ENCODE results near the gene GNS. TPM values are rescaled to one million over a fixed set of nuclear protein-coding genes. Genes with fewer than 3 reads are reported as not detected.

GNS gene
- polyA plus RNA-seq, 1 donor from 2014 or later: 39.0 TPM

- no peak overlapping the region for H3K9ac ChIP-seq (ENCODE audit: low read length)
- H3K4me2 ChIP-seq (ENCODE audit: low read length): no peak overlapping the region
- H3K9me2 ChIP-seq (ENCODE audit: insufficient read depth, low read length): no peaks in the 10 kb centered on the region
- no peaks in the 10 kb centered on the region for H3K36me3 ChIP-seq (ENCODE audit: insufficient read depth, low read length)
- no peak overlapping the region for H3K4me3 ChIP-seq (ENCODE audit: low read length)
- H3K27me3 ChIP-seq (ENCODE audit: insufficient read depth, low read depth, low read length): no peaks in the 10 kb centered on the region
- no peak overlapping the region for H3K27ac ChIP-seq (ENCODE audit: low read length)
- H3F3A ChIP-seq (ENCODE audit: insufficient read depth, low read length, poor library complexity, severe bottlenecking): no peaks in the 10 kb centered on the region
- H4K20me1 ChIP-seq (ENCODE audit: insufficient read depth): no peaks in the 10 kb centered on the region
- peak; percentile 81 for TF ChIP-seq SMC3 (conservative IDR thresholded peaks at IDR 0.05; ENCODE audit: poor library complexity)
- TF ChIP-seq MXI1 (conservative IDR thresholded peaks at IDR 0.05; ENCODE audit: poor library complexity, severe bottlenecking): no peak
- TF ChIP-seq RAD21 (conservative IDR thresholded peaks at IDR 0.05): peak; percentile 84
- peak; percentile 82 for TF ChIP-seq CTCF (IDR thresholded peaks at IDR 0.05; ENCODE audit: poor library complexity, severe bottlenecking)
- TF ChIP-seq POLR2AphosphoS5 (IDR thresholded peaks at IDR 0.05): no peak
- no peak for TF ChIP-seq EP300 (conservative IDR thresholded peaks at IDR 0.05; ENCODE audit: poor library complexity, severe bottlenecking)
- H2AFZ ChIP-seq (ENCODE audit: low read depth, low read length): no peak overlapping the region
- no peaks in the 10 kb centered on the region for H3K79me2 ChIP-seq (replicated peaks; ENCODE audit: insufficient read depth, low read length)
- no peaks in the 10 kb centered on the region for H3K9me3 ChIP-seq (ENCODE audit: low read length)
These were observed 63.0 kb downstream of the GNS start for GRCh38 chr12:64696080-64696741.

- no peaks in the 10 kb centered on the region for H3K9me2 ChIP-seq (ENCODE audit: insufficient read depth, low read length)
- H3K4me2 ChIP-seq (ENCODE audit: low read length): no peak overlapping the region
- no peak for TF ChIP-seq CTCF (IDR thresholded peaks at IDR 0.05; ENCODE audit: poor library complexity, severe bottlenecking)
- no peak for TF ChIP-seq MXI1 (conservative IDR thresholded peaks at IDR 0.05; ENCODE audit: poor library complexity, severe bottlenecking)
- TF ChIP-seq POLR2AphosphoS5 (IDR thresholded peaks at IDR 0.05): no peak
- TF ChIP-seq EP300 (conservative IDR thresholded peaks at IDR 0.05; ENCODE audit: poor library complexity, severe bottlenecking): no peak
- TF ChIP-seq TAF1 (IDR thresholded peaks at IDR 0.05; ENCODE audit: low read depth): no peak
- TF ChIP-seq REST (IDR thresholded peaks at IDR 0.05; ENCODE audit: borderline replicate concordance): no peak
- no peak for TF ChIP-seq RAD21 (conservative IDR thresholded peaks at IDR 0.05)
- no peak for TF ChIP-seq EZH2 (IDR thresholded peaks at IDR 0.05; ENCODE audit: borderline replicate concordance, insufficient read depth, low read length, poor library complexity, severe bottlenecking)
- no peak for TF ChIP-seq SMC3 (conservative IDR thresholded peaks at IDR 0.05; ENCODE audit: poor library complexity)
- no peaks in the 10 kb centered on the region for H4K20me1 ChIP-seq (ENCODE audit: insufficient read depth)
- no peak overlapping the region for H3K27ac ChIP-seq (ENCODE audit: low read length)
- no peaks in the 10 kb centered on the region for H3K36me3 ChIP-seq (ENCODE audit: insufficient read depth, low read length)
- no peaks in the 10 kb centered on the region for H3K79me2 ChIP-seq (replicated peaks; ENCODE audit: insufficient read depth, low read length)
- H3K9me3 ChIP-seq (ENCODE audit: low read length): no peaks in the 10 kb centered on the region
- H3K27me3 ChIP-seq (ENCODE audit: insufficient read depth, low read depth, low read length): no peaks in the 10 kb centered on the region
- H2AFZ ChIP-seq (ENCODE audit: low read depth, low read length): no peak overlapping the region
- H3K9ac ChIP-seq (ENCODE audit: low read length): no peak overlapping the region
- H3F3A ChIP-seq (ENCODE audit: insufficient read depth, low read length, poor library complexity, severe bottlenecking): no peaks in the 10 kb centered on the region
- no peak overlapping the region for H3K4me3 ChIP-seq (ENCODE audit: low read length)
These were observed 63.7 kb downstream of the GNS start for GRCh38 chr12:64695550-64695949.
